Measurements from ENCODE around the gene CLINT1. TPM values are rescaled to one million over a fixed set of nuclear protein-coding genes. Genes with fewer than 3 reads are reported as not detected.

CLINT1 gene
- total and polyA plus RNA-seq, 2 experiments from 2014 or later = 71.7 to 101 TPM

DNA sequence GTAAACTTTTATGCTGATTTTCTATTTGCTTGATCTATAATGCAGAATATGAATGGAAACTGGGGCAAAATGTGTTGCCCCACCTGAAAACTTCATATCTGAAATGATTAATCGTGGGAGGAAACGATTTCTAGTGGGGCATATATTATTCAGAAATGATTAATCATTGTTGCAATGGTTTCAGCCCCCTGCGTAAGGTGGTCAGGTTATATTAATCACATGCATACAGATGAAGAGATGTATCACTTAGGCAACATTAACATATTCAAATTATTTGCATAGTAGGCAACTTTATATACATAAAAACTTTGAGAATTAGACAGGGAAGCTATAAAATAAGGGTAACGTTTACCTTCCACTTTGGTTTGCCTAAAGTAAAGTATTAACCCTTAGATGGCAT lies 65.6 kb downstream of the CLINT1 start:
- H3K79me2 ChIP-seq (replicated peaks; ENCODE audit: insufficient read depth) = no peaks in the 10 kb centered on the region
- no peaks in the 10 kb centered on the region for H3F3A ChIP-seq (replicated peaks; ENCODE audit: low read depth)
- no peaks in the 10 kb centered on the region for H3K9me2 ChIP-seq (ENCODE audit: insufficient read depth)
- H3K27me3 ChIP-seq (ENCODE audit: insufficient read depth) = no peaks in the 10 kb centered on the region
- H3K4me1 Mint-ChIP-seq = no peaks in the 10 kb centered on the region
- no peak overlapping the region for H3K4me2 ChIP-seq
- H3K4me3 ChIP-seq = no peak overlapping the region
- H4K20me1 ChIP-seq (replicated peaks; ENCODE audit: insufficient read depth) = 0 out of 2 replicates have a peak, but pooled peaks cover 4% of the 10 kb centered on the region
- no peak overlapping the region for H3K27ac Mint-ChIP-seq
- H3K36me3 ChIP-seq (ENCODE audit: insufficient read depth) = peaks cover 5% of the 10 kb centered on the region; the same call in 1 of the 2 replicates
- ATAC-seq = no peak
- no peak overlapping the region for H2AFZ ChIP-seq
- H3K9me3 Mint-ChIP-seq = no peaks in the 10 kb centered on the region
- H3K4me3 Mint-ChIP-seq = no peak overlapping the region
- no peaks in the 10 kb centered on the region for H3K4me1 ChIP-seq (ENCODE audit: insufficient read depth)
- no peaks in the 10 kb centered on the region for H3K27me3 Mint-ChIP-seq (ENCODE audit: insufficient read depth, low read depth, poor library complexity)
- DNase-seq (ENCODE audit: low spot score) = no peak
- peaks cover 40% of the 10 kb centered on the region for H3K36me3 Mint-ChIP-seq (ENCODE audit: low read depth)
- no peak overlapping the region for H3K27ac ChIP-seq (ENCODE audit: low read depth)
- TF ChIP-seq EZH2 (IDR thresholded peaks at IDR 0.05; ENCODE audit: low read depth, unreplicated experiment) (no peak), CTCF (conservative IDR thresholded peaks at IDR 0.05; ENCODE audit: low read depth in 2 of 2) (no peak), EZH2phosphoT487 (IDR thresholded peaks at IDR 0.05; ENCODE audit: unreplicated experiment) (no peak), STAT1 (IDR thresholded peaks at IDR 0.05; ENCODE audit: unreplicated experiment) (no peak), NANOG (IDR thresholded peaks at IDR 0.05; ENCODE audit: borderline replicate concordance) (no peak)
- TF ChIP-seq, protein P1, sequence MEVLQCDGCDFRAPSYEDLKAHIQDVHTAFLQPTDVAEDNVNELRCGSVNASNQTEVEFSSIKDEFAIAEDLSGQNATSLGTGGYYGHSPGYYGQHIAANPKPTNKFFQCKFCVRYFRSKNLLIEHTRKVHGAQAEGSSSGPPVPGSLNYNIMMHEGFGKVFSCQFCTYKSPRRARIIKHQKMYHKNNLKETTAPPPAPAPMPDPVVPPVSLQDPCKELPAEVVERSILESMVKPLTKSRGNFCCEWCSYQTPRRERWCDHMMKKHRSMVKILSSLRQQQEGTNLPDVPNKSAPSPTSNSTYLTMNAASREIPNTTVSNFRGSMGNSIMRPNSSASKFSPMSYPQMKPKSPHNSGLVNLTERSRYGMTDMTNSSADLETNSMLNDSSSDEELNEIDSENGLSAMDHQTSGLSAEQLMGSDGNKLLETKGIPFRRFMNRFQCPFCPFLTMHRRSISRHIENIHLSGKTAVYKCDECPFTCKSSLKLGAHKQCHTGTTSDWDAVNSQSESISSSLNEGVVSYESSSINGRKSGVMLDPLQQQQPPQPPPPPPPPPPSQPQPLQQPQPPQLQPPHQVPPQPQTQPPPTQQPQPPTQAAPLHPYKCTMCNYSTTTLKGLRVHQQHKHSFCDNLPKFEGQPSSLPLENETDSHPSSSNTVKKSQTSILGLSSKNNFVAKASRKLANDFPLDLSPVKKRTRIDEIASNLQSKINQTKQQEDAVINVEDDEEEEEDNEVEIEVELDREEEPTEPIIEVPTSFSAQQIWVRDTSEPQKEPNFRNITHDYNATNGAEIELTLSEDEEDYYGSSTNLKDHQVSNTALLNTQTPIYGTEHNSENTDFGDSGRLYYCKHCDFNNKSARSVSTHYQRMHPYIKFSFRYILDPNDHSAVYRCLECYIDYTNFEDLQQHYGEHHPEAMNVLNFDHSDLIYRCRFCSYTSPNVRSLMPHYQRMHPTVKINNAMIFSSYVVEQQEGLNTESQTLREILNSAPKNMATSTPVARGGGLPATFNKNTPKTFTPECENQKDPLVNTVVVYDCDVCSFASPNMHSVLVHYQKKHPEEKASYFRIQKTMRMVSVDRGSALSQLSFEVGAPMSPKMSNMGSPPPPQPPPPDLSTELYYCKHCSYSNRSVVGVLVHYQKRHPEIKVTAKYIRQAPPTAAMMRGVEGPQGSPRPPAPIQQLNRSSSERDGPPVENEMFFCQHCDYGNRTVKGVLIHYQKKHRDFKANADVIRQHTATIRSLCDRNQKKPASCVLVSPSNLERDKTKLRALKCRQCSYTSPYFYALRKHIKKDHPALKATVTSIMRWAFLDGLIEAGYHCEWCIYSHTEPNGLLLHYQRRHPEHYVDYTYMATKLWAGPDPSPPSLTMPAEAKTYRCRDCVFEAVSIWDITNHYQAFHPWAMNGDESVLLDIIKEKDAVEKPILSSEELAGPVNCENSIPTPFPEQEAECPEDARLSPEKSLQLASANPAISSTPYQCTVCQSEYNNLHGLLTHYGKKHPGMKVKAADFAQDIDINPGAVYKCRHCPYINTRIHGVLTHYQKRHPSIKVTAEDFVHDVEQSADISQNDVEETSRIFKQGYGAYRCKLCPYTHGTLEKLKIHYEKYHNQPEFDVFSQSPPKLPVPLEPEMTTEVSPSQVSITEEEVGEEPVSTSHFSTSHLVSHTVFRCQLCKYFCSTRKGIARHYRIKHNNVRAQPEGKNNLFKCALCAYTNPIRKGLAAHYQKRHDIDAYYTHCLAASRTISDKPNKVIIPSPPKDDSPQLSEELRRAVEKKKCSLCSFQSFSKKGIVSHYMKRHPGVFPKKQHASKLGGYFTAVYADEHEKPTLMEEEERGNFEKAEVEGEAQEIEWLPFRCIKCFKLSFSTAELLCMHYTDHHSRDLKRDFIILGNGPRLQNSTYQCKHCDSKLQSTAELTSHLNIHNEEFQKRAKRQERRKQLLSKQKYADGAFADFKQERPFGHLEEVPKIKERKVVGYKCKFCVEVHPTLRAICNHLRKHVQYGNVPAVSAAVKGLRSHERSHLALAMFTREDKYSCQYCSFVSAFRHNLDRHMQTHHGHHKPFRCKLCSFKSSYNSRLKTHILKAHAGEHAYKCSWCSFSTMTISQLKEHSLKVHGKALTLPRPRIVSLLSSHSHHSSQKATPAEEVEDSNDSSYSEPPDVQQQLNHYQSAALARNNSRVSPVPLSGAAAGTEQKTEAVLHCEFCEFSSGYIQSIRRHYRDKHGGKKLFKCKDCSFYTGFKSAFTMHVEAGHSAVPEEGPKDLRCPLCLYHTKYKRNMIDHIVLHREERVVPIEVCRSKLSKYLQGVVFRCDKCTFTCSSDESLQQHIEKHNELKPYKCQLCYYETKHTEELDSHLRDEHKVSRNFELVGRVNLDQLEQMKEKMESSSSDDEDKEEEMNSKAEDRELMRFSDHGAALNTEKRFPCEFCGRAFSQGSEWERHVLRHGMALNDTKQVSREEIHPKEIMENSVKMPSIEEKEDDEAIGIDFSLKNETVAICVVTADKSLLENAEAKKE (CRISPR knock-in tag; IDR thresholded peaks at IDR 0.05) = no peak
- TF ChIP-seq, protein P2, sequence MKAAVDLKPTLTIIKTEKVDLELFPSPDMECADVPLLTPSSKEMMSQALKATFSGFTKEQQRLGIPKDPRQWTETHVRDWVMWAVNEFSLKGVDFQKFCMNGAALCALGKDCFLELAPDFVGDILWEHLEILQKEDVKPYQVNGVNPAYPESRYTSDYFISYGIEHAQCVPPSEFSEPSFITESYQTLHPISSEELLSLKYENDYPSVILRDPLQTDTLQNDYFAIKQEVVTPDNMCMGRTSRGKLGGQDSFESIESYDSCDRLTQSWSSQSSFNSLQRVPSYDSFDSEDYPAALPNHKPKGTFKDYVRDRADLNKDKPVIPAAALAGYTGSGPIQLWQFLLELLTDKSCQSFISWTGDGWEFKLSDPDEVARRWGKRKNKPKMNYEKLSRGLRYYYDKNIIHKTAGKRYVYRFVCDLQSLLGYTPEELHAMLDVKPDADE (IDR thresholded peaks at IDR 0.05) = no peak
